ENCODE results near the gene GPR22.

GPR22 gene

GRCh38 chr7:107474104-107474521, 4.3 kb downstream of the GPR22 start:
- no peak for DNase-seq (ENCODE audit: low read depth in 2 of 2)

- DNase-seq (ENCODE audit: low read depth in 2 of 2), result no peak
These were observed 9.4 kb downstream of the GPR22 start for GRCh38 chr7:107479303-107479702.

- DNase-seq (ENCODE audit: low read depth in 2 of 2), result no peak
These were observed 11.1 kb downstream of the GPR22 start for GRCh38 chr7:107480932-107481331.

GRCh38 chr7:107482571-107482970, 12.7 kb downstream of the GPR22 start:
- DNase-seq (ENCODE audit: low read depth in 2 of 2), result no peak

GRCh38 chr7:107486041-107486440, 16.2 kb downstream of the GPR22 start:
- no peak for DNase-seq (ENCODE audit: low read depth in 2 of 2)

- no peak for DNase-seq (ENCODE audit: low read depth in 2 of 2)
These were observed 23.0 kb downstream of the GPR22 start for GRCh38 chr7:107492875-107493274.

- no peak for DNase-seq (ENCODE audit: low read depth in 2 of 2)
These were observed 24.5 kb downstream of the GPR22 start for GRCh38 chr7:107494315-107494751.

GRCh38 chr7:107494884-107495283, 25.0 kb downstream of the GPR22 start:
- no peak for DNase-seq (ENCODE audit: low read depth in 2 of 2)

GRCh38 chr7:107495516-107495915, 25.7 kb downstream of the GPR22 start:
- no peak for DNase-seq (ENCODE audit: low read depth in 2 of 2)

GRCh38 chr7:107499731-107500130, 29.9 kb downstream of the GPR22 start:
- DNase-seq (ENCODE audit: low read depth in 2 of 2), result no peak

- DNase-seq (ENCODE audit: low read depth in 2 of 2), result no peak
These were observed 31.7 kb downstream of the GPR22 start for GRCh38 chr7:107501593-107501992.

- DNase-seq (ENCODE audit: low read depth in 2 of 2), result no peak
These were observed 32.3 kb downstream of the GPR22 start for GRCh38 chr7:107502154-107502553.

- no peak for DNase-seq (ENCODE audit: low read depth in 2 of 2)
These were observed 32.9 kb downstream of the GPR22 start for GRCh38 chr7:107502797-107503196.

GRCh38 chr7:107503687-107504086, 33.8 kb downstream of the GPR22 start:
- no peak for DNase-seq (ENCODE audit: low read depth in 2 of 2)

- no peak for DNase-seq (ENCODE audit: low read depth in 2 of 2)
These were observed 35.5 kb downstream of the GPR22 start for GRCh38 chr7:107505362-107505761.

- DNase-seq (ENCODE audit: low read depth in 2 of 2), result no peak
These were observed 36.3 kb downstream of the GPR22 start for GRCh38 chr7:107505997-107506673.

GRCh38 chr7:107506674-107507339, 37.0 kb downstream of the GPR22 start:
- DNase-seq (ENCODE audit: low read depth in 2 of 2), result no peak
